HL-60 (cell line): ENCODE measurements around the gene RPUSD3.
"Not testable (repeated sequence)": the region's sequence is repeated elsewhere in the genome, so short reads cannot be mapped to it uniquely, and the experiment has no call there.

Source experiments
- DNase-seq, 2 experiments: peaks; one replicate each; pipeline ENCODE4 v3.0.0-alpha.2; 2010 to 2020; ENCODE audit warnings: low read depth in 1 of 2, low spot score in 1 of 2
- H3K27ac ChIP-seq: fragments of 250-450 bp; sonication (Bioruptor Pico); replicated peaks from 2 replicates; pipeline ENCODE4 v1.5.1; 2020; ENCODE audit warnings: mild to moderate bottlenecking, moderate library complexity
- H3K27me3 ChIP-seq: fragments of 250-450 bp; sonication (Bioruptor Pico); 2 replicates; pipeline ENCODE4 v1.5.1; 2021; ENCODE audit warnings: mild to moderate bottlenecking, moderate library complexity; ENCODE audit not compliant: insufficient read depth, poor library complexity, severe bottlenecking
- H3K4me3 ChIP-seq: replicated peaks from 2 replicates; pipeline ENCODE4 v1.5.1; 2011; ENCODE audit warnings: mild to moderate bottlenecking, control low read depth, low read length; ENCODE audit not compliant: insufficient read depth
- GABPA ChIP-seq: IDR thresholded peaks from 2 replicates; pipeline ENCODE4 v1.6.1; 2012; ENCODE audit warnings: low read depth
- POLR2AphosphoS5 ChIP-seq: IDR thresholded peaks from 2 replicates; pipeline ENCODE4 v1.6.1; 2012; ENCODE audit warnings: low read depth
- SPI1 ChIP-seq: IDR thresholded peaks from 2 replicates; pipeline ENCODE4 v1.6.1; 2012; ENCODE audit warnings: low read depth, mild to moderate bottlenecking, borderline replicate concordance
- TF ChIP-seq, protein P1 (sequence below): IDR thresholded peaks from 2 replicates; pipeline ENCODE4 v1.6.1; 2012; ENCODE audit warnings: low read depth; ENCODE audit not compliant: insufficient replicate concordance
- TF ChIP-seq, protein P2 (sequence below): IDR thresholded peaks from one replicate; pipeline ENCODE4 v1.5.1; 2011; ENCODE audit warnings: low read length, control low read depth, inconsistent platforms; ENCODE audit not compliant: insufficient read depth

Gene RPUSD3

DNA sequence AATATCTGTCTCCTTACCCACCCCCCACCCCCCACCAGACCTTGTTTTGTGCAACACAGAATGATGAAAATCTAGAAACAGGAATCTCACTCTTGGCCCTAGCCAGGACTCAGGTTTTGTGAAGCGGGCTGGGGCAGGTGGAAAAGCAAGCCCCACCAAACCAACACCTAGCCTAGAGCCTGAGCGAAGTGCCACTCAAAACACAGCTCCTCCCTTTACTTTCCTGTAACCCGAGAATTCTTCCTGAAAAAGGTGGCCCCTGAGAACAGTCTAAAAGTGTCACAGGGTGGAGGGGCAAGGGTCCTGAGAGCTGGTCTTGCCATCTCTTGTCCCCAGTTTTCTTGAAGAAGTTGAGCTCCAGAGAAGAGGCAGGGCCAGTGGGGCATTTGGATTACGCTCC lies 17.4 kb upstream of the RPUSD3 start:
- DNase-seq = no peak
- Histone ChIP-seq H3K4me3 (no peak overlapping the region), H3K27me3 (no peaks in the 10 kb centered on the region), H3K27ac (no peak overlapping the region)
- TF ChIP-seq SPI1 = no peak
- TF ChIP-seq, protein P1, sequence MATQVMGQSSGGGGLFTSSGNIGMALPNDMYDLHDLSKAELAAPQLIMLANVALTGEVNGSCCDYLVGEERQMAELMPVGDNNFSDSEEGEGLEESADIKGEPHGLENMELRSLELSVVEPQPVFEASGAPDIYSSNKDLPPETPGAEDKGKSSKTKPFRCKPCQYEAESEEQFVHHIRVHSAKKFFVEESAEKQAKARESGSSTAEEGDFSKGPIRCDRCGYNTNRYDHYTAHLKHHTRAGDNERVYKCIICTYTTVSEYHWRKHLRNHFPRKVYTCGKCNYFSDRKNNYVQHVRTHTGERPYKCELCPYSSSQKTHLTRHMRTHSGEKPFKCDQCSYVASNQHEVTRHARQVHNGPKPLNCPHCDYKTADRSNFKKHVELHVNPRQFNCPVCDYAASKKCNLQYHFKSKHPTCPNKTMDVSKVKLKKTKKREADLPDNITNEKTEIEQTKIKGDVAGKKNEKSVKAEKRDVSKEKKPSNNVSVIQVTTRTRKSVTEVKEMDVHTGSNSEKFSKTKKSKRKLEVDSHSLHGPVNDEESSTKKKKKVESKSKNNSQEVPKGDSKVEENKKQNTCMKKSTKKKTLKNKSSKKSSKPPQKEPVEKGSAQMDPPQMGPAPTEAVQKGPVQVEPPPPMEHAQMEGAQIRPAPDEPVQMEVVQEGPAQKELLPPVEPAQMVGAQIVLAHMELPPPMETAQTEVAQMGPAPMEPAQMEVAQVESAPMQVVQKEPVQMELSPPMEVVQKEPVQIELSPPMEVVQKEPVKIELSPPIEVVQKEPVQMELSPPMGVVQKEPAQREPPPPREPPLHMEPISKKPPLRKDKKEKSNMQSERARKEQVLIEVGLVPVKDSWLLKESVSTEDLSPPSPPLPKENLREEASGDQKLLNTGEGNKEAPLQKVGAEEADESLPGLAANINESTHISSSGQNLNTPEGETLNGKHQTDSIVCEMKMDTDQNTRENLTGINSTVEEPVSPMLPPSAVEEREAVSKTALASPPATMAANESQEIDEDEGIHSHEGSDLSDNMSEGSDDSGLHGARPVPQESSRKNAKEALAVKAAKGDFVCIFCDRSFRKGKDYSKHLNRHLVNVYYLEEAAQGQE = no peak
- TF ChIP-seq GABPA = no peak
- TF ChIP-seq POLR2AphosphoS5 = no peak
- TF ChIP-seq, protein P2, sequence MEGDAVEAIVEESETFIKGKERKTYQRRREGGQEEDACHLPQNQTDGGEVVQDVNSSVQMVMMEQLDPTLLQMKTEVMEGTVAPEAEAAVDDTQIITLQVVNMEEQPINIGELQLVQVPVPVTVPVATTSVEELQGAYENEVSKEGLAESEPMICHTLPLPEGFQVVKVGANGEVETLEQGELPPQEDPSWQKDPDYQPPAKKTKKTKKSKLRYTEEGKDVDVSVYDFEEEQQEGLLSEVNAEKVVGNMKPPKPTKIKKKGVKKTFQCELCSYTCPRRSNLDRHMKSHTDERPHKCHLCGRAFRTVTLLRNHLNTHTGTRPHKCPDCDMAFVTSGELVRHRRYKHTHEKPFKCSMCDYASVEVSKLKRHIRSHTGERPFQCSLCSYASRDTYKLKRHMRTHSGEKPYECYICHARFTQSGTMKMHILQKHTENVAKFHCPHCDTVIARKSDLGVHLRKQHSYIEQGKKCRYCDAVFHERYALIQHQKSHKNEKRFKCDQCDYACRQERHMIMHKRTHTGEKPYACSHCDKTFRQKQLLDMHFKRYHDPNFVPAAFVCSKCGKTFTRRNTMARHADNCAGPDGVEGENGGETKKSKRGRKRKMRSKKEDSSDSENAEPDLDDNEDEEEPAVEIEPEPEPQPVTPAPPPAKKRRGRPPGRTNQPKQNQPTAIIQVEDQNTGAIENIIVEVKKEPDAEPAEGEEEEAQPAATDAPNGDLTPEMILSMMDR = no peak

DNA sequence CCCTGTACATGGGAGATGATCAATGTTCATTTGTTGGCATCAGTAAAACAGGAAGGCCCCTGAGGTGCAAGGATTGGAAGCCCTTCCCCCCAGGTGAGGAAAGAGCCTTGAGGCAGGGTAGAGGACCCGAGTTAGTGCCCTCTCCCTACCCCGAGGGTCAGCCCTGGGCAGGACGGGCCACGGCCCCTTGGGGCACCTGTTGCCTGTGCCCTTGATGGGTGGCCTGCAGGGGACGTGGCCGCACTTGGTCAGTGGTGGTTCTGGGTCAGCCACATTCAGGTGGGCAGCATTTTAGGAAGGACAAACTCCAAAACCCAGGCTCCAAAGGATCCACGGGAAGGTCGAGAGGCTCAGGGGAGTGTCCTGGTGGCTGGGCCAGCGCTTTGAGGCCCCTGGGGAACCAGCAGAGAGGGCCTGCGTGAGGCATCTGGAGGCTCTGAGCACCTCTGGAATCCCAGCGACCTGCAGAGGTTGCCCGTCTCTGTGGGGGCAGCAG lies 15.8 kb upstream of the RPUSD3 start:
- H3K27ac ChIP-seq = no peak overlapping the region
- DNase-seq = no peak
- H3K27me3 ChIP-seq = no peaks in the 10 kb centered on the region
- no peak overlapping the region for H3K4me3 ChIP-seq
- TF ChIP-seq, protein P1 = no peak

DNA sequence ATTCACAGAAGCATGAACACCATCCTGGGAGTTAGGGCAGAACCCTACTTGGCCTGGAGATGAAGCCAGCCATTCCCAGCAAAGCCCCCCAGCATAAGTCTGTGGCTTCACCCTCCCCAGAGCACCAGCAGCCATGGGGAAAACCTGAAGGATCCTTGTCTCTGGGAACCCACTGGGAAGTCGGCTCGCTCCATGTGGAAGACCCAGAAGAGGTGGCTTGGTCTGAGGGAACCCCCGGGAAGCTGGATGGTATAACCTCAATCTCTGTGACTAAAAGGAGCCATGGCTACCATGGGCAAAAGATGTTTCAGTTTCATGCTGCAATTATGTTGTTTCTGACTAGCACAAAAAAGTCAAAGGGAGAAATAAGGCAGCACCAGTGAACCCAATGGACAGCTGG lies 11.8 kb upstream of the RPUSD3 start:
- H3K27me3 ChIP-seq = no peaks in the 10 kb centered on the region
- no peak overlapping the region for H3K27ac ChIP-seq
- no peak for DNase-seq
- H3K4me3 ChIP-seq = no peak overlapping the region
- TF ChIP-seq, protein P2 = no peak
- no peak for TF ChIP-seq GABPA
- TF ChIP-seq POLR2AphosphoS5 = no peak
- TF ChIP-seq SPI1 = no peak
- TF ChIP-seq, protein P1 = no peak

DNA sequence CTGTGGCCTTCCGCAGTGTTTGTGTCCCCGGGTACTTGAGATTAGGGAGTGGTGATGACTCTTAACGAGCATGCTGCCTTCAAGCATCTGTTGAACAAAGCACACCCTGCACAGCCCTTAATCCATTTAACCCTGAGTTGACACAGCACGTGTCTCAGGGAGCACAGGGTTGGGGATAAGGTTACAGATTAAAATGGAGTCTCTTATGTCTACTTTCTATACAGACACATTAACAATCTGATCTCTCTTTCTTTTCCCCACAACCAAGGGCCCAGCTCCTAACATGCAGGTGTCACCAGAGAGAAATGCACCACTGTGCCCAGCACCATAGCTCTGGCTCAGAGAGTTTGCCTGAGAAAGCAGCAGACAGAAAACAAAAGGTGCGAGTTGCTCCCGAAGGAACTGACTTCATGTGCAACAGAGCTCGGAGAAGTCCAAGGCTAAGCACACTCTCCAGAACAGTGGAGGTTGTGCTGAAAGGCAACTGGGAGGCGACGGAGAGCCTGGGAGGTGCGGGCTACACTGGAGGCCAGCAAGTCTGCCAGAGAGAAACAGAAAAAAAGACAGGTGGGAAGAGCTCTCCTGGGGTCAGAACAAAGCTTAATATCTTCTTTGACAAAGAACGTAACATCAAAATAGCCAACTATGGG lies 10.6 kb upstream of the RPUSD3 start:
- H3K4me3 ChIP-seq, H3K27ac ChIP-seq, DNase-seq, H3K27me3 ChIP-seq: not testable (repeated sequence)
